NCI-H1092 (cell line): ENCODE measurements around the gene RPS6KA2.

ENCODE experiments used
- DNase-seq: peaks from one replicate; lab custom pipeline; 2025; lab: John Stamatoyannopoulos, UW

The RPS6KA2 gene

DNA sequence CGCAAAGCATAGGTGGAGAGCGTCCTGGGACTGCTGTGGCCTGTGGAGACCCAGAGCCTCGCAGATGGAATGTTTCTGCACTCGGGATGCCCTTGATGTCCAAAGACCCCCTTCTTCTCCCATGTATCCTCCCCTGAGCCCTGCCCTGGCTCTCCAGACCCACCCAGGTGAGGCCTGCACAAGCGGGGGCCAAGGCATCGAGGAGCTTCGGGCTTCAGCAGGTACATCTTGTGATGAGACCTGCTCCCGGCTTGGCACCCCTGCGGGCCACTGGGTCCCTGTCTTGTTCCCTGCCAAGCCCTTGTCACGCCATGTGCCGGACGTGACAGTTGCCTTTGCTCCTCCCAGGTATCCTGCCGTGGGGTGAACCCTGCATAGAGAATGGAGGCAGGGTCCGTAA, 125.8 kb downstream of the RPS6KA2 start:
- no peak for DNase-seq

DNA sequence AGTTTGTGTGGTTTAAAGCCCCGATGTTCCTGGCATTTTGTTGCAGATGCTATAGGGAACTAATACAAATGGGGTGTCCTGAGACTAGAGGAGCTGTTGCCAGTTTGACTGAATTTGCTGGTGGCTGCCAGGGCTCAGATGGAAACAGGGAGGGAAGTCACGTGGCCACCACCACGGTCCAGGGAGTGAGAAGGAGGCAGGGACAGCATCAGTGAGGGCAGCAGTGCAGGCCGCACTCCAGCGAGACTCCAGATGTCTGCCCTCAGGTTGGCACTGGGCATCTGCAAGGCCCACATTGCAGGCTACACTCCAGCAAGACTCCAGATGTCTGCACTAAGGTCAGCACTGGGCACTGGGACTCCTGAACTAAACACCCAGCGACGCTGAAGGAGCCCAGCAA, 126.8 kb downstream of the RPS6KA2 start:
- DNase-seq = no peak

DNA sequence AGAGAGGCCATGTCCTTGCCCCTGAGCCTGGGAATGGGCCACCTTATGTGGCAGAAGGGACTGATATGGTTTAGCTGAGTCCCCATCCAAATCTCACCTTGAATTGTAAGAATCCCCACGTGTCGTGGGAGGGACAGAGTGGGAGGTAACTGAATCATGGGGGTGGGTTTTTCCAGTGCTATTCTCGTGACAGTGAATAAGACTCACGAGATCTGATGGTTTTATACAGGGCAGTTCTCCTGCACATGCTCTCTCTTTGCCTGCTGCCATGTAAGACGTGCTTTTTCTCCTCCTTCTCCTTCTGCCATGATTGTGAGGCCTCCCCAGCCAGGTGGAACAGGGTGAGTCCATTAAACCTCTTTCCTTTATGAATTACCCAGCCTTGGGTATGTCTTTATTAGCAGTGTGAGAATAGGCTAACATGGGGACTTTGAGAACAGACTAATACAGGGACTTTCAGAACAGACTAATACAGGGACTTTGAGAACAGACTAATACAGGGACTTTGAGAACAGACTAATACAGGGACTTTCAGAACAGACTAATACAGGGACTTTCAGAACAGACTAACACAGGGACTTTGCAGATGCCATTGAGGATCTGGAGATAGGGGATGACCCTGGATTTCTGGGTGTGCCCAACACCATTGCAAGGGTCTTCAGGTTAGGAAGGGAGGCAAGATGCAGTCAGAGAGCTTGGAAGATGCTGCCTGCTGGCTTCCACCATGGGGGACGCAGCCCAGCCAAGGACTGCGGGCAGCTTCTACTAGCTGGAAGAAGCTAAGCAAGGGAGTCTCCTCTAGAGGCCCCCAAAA, 127.5 kb downstream of the RPS6KA2 start:
- DNase-seq = no peak

DNA sequence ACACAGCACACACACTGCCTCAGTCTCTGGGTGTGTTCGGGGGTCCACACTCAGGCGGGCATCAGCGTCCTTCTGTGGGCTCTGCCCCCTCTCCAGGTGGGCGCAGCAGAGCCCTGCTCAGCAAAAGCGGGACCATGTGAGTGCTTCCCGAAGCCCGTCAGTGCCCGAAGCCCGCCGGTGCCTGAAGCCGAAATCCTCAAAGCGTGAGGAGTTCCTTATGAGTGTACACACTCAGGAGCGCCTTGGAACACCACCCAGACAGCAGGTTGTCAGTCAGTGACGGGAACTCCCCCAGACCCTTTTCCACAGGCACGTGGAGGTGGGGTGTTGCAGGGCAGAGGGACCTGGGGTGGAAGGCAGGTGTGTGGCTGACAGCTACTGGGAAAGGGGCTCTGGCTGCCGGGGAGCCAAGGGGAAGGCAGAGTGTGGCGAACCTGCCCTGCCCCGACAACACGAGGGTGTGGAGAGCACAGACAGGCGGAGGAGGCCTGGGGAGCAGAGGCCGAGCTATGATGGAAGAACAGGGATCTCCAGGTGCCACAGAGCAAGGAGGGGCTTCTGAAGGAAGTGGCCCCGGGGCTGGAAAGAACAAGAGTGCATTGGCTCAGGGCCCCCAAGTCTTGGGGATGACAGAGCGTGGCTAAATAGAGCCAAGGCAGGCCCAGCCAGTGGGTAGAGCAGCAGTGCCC, 128.2 kb downstream of the RPS6KA2 start:
- no peak for DNase-seq

DNA sequence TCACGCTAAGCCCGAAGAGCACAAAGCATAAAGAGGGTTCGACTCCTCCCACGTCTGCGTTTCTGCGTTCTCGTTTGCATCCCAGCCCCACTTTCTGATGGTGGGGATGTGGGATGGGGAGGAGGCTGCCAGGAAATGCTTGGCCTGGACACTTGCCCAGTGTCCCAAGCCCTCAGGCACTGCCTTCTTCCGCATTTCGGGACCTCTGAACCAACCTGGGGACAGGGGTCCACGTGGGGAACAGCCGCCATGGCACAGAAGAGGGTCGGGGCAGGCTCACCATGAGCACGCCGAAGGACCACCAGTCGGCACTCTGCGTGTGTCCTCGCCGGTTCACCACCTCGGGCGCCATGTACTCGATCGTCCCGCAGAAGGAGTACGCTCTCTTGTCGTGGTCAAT, 128.8 kb downstream of the RPS6KA2 start:
- no peak for DNase-seq

DNA sequence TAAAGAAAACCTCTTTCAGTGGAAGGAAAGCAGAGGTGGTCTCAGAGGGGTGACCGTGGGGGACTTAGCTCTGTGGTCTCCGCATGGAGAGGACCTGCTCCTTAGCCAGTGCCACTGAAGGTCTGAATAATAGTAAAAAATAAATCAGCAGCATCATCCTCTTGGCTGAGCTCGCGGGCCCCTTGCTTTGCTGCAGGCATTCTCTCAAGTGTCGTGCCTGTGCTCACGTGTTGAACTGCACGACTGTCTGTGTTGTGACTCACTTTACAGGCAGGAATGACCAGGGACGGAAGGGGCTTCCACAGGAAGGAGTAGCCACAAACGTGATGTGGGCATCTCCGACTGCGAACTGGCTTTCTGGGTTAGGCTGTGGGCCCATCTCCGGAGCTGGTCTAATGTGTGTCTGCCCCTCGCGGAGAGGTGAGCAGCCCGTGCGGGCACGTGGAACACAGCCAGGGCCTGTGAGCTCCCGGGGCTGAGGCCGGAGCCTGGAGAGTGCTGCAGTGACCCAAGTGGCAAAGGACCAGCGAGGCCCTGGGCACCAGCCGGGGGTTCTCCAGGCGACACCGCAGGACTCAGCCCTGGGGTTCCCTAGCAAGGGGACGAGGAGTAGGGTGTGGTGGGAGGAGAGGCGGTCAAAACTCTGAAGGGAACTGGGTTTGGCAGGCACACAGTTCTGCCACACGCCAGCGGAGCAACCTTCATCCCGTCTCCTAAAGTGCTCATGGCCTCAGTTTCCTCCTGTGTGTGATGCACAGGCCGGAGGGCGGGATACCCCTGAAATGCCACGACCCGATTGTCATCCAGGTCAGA, 129.8 kb downstream of the RPS6KA2 start:
- no peak for DNase-seq

DNA sequence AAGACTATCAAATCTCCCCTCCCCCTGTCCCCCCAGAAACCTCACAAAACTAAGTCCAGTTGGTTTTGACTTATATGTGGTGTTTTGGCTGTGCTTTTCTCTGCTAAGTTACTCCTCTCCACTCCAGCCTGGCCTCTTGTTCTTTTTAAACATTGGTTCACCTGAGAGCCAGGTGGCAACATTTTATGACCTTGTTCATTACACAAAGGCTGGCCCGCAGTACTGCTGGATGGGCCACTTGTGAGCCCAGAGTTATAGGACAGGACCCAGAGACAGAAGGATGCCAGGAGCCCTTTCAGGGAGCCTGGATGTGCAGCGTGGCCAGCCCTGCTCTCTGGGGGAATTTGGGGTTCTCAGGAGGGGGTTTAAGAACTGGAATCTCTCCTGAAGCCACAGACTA, 130.6 kb downstream of the RPS6KA2 start:
- DNase-seq = no peak

DNA sequence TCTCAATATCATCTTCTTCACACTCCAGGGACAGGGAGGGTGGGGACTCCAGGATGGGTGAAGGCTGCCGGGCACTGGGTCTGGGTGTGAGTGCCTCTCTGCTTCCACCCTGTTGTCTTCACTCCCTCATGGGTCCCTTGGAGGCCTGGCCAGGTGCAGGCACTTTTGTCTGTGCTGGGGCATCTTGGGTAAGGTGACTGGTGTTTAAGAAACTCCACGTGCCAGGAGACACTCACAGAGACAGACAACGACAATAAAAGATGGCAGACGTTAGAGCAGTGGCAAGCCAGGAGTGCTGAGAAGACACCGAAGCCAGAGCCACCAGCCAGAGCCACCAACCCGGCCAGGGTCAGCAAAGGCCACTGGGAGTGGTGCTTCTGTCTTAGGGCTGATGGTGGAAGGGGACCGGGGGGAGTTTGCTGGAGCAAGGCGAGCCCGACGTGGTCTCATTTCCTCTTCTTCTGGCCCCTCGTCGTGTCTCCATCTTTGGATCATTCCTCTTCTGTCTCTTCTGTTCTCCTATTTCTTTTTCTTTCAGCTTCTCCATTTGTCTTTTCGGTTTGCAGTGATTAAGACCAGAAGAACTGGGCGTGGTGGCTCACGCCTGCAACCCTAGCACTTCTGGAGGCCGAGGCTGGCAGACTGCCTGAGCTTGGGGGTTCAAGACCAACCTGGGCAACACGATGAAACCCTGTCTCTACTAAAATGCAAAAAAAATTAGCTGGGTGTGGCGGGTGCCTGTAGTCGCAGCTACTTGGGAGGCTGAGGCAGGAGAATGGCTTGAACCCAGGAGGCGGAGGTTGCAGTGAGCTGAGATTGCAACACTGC, 131.3 kb downstream of the RPS6KA2 start:
- DNase-seq = no peak

DNA sequence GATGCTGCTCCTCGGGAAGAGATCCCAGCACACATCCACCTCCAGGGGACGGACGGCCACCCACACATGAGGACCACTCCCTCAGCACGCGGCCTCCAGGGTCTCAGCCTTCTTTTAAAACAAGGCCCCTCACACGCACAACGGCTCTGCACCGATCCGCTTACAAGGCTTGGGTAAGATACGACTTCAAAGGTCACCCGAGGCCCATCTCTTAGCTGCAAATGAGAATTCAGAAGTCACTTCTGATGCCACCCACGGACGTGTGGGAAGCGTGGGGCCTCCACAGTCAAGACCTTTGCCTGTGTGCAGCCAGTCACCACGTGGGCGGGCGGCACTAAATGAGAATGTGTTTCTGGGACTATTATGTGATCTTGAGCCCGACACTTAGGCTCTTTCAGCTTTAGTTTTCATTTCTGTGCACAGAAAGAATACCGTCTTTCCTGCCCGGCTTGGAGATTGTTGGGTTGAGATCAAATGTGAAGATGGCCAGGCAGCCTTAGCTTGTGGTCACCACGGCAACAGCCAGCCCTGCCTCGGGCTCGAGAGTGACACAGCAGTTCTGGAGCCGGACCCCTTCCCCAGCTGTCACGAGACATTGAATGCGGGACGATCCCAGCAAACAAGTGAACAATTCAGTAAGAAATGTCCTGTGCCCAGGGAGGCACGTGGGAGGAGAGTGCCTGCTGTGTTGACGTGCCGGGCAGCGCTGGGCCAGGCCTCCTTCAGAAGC, 132.1 kb downstream of the RPS6KA2 start:
- no peak for DNase-seq

DNA sequence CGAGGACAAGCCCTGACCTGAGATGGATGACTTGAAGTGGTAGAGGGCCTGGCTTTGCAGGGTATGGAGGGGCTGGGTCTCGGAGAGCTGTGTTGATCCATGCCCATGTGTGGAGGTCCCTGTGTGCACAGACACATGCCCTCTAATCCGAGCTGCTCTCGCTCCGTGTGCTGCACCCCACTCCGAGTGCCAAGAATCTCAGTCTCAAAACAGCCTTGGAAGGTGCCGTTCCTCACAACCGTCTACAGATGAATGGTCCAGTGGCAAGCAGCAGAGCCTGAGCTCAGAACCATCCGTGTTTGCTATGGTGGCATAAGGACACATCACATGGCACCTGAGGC, 133.0 kb downstream of the RPS6KA2 start:
- DNase-seq = no peak

DNA sequence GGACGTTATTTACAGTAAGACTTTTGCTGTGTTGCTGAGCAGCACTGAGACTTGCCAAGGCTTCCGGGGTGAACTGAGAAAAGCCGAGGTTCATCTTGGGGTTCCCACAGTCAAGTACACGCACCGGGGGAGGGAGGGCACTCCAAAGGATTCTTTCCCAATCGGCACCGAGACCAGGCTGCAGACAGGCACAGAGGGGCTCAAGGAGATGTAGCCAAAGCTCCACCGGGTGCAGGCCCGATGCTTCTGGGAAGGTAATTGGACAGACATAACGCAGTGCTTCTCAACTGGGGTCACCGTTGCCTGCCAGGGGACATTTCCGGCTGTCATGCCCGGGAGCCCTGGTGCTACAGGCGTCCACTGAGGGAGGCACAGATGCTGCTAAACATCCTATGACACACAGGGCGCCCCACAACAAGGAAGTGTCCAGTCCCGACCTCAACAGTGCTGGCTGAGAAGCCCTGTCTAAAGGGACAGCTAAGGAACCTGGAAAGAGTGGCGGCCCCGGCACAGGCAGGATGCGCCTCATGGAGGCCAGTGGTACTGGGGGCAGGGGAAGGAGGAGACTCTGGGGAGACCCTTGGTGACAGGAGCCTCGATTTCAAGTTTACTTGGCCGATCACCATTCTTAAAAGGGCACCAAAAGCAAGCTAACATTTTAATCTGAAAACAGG, 133.5 kb downstream of the RPS6KA2 start:
- DNase-seq = no peak

DNA sequence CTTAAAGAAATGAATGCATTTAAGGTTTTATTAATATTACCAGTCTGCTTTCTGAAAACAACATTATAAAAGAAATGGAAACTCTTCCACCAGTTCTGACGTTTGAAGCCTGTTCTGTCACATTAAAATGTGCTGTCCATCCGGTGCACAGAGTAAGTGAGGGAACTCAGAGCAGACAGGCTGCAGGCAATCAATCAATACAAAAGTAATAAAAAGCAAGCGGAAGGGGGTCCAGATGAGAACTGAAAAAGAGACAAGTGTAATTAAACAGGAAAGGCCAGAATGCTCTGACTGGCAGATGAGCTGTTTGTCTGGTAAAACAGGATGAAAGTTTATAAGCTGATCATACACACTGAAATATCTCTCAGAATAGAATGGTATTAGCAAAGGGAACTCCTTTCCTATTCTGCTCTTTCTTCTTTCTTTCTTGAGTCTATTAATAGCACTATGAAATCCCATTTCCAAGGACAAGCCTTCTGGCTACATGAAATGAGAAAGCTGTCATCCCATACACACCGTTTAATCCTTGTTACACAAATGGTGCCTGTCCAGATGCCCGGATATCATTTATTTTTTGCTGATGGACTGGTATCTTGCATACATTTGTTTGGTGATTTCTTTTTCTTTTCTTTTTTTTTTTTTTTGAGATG, 134.8 kb downstream of the RPS6KA2 start:
- no peak for DNase-seq

DNA sequence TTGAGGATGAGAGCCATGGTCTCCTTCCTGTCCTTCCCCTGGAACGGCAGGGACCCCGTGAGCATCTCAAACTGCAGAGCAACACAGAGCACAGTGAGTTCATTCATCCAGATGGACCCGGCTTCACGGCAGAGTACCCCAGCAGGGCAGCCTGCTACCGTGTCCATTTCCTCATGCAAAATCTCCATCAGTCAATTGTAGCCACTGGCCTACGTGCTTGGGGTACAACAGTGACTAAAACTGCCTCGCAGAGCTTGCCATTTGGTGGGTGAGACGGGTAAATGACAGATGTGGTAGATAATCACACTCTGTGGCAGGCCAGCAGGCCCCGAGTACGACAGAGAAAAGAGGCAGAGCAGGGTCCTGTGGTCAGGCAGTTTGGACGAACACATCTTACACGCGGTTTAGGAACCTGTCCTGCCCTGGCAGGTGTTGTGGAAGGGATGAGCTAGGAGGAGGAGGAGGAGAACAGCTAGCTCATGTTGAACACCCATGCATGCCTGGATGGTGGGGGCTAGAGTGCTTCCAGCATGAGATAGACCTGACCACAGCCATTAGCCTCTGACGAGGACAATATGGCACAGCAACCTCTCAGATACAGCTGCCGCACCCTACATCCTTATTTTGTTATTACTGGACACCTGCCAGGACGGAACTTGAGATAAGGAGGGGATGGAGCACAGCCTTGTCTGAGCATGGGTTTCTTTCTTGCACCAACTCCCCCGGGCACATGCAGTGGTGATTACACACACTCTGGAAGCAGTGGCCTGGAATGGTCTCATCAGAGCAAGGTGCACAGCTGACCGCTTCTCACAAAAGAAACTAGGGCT, 136.2 kb downstream of the RPS6KA2 start:
- DNase-seq = peak; percentile 78

DNA sequence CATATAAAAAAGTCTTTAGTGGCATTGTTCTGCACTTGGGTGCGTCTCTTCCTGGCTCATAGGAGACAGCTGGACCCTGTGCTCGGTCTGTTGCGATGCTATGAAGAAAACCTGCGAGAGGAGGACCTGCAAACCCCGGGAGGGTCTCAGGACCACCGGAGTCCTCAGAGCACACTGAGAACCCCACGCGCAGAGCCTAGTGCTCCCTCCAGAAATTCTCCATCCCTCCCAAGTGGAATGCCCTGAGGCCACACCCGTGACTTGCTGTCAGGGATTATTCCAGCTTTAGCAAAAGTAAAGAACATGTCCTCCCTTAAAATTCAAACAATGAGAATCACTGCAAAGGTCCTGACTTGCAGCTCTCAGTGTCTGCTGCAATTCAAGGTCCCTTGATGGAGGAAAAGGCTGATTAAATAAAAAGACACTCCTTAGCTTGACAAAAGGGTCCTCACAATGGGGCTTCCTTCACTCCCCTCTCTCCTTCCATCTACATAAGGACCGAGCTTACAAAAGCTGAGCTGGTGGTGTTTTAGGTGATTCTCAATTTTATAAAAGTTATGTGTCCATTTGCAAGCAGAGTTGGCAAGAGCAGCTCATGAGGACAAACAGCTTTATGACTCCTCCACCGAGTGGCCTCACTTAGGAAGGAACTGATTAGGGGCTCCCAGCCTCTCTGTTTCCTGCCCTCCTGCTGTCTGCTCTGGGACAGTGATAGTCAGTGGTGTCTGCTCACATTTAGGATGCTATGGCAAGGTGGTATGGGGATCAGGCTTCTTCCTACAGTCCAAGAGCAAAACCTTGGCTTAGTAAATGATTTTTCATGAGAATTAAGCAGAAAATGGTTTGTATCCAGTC, 137.5 kb downstream of the RPS6KA2 start:
- DNase-seq = no peak

DNA sequence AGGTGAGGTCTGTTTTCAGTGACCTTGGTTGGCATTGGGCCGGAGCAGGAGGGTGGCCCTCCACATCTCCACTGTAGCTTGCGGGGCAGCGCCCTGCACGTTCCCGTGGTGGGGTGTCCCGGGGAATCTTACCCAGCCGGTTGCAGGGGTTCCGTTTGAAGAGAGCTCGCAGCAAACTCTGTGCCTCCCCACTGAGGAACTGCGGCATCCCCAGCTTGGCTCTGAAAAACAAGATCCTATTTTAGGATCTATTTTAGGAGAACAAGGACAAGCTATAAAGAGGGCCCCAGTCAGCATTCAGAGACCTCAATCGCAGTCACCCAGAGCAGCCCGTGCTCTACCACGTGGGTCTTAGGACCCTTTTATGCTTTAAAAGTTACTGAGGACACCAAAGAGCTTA, 138.3 kb downstream of the RPS6KA2 start:
- no peak for DNase-seq

DNA sequence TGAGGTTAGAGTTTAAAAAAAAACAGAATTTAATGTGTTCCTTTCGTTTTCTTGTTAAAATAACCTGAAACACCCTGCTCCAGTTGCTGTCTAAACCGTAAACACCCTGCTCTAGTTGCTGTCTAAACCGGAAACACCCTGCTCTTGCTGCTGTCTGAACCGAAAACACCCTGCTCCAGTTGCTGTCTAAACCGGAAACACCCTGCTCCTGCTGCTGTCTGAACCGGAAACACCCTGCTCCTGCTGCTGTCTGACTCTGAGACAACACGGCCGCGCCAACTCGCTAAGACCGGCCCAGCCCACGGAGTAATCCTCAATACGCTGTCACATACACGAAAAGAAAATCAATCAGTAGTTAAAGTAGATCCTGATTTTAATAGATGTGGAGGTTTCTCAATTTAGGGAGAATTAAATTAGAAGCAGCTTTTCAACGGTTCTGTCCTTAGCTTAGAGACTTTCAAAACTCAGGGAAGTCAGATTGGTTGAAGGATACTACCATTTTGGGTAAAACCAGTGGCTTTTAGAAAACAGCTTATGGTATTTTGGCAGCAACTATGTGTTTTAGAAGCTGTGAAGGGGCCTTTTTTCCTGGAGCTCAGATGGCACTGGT, 138.9 kb downstream of the RPS6KA2 start:
- DNase-seq = no peak

DNA sequence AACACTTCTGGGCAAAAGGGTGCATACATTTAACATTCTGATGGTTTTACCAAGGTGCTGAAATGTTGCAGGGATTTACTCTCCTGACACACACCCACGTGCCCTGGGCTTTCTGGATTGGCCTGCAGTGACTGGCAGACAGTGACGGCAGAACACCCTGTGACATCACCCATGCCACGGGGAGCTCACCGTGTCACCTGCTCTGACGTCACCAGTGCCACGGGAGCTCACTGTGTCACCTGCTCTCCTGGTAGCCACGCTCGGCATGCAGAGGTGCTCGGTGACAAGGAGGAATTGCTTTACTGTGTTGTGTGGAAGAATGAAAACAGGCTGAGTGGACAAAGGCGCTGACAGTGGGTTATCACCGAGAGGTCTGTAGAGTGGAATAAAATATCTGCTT, 139.9 kb downstream of the RPS6KA2 start:
- DNase-seq = no peak

DNA sequence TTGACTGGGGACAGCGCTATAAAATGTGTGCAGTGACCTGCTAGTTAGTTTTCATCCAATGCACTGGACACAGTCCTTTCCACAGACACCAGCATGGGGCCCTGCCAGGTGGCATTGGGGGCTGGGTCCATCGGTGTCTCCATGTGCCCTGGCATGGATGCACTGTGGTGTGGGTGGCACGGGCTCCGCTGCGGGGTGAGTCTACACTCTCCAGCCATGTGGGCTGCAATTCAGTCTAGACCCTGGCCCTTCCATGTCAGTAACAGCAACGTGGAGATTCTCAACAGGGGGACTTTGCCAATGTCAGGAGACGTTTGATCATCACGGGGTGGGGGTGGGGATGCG, 140.5 kb downstream of the RPS6KA2 start:
- DNase-seq = no peak
